Cardiac fibroblast (primary cell): ENCODE data around the gene LRIG1.
A peak's percentile ranks its signal among the peaks of the same experiment; 100 is the strongest.

Experiments
- DNase-seq, 2 donors: peaks; one replicate each; pipeline versions ENCODE4 v3.0.0 to v3.0.0-alpha.2; 2010; ENCODE audit warnings: low read depth in 2 of 2
- H3K4me3 ChIP-seq, 2 donors: replicated peaks in 1 of 2; 1 replicate in 1 of 2; 2 replicates in 1 of 2; pipeline ENCODE4 v1.5.1; 2011; ENCODE audit warnings: low read depth in 2 of 2, low read length in 2 of 2, mild to moderate bottlenecking in 2 of 2, moderate library complexity in 1 of 2
- TF ChIP-seq, protein P1 (sequence below): IDR thresholded peaks from one replicate; pipeline ENCODE4 v1.5.1; 2011; ENCODE audit warnings: low read depth, mild to moderate bottlenecking, low read length, inconsistent platforms

LRIG1 gene

DNA sequence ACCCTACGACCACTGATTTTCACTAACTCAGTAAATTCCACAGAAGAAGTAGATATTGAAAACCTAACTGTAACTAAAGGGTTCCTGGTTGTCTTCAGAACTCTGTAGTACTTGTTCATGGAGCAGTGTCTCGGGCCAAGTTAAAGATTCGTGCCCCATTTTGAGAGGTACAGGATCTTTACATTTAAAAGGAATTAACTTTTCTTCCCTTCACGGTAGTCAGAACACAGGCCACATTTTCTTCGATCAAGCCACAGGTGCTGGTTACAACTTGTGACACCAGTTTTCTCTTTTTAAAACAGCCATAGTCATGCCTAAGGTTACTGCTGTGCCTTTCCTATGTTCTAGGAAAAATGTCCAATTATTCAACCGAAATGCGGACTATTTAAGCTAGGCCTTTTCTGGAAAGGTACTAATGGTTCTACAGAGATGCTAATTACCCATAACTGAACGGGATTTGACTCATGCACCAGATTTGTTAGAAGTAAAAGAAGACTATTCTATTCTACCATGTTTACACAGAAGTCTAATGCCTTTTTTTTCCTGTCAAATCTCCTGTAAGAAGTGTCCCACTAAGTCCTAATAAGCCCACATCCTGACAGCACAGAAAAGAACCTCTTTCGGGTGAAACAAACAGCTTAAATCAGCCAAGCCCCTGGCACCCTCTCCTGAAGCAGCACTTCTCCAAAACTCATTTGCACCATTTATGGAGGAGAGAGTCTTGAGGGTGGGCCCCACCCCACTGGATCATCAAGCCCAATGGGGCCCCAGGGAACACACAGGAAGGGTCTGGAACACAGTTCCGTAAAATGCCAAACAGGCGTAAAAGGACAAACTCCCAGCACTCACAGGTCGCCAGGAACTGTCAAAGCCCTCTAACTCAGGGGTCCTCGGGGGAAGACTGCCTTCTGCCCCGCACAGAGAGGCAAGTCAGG, 1.9 kb downstream of the LRIG1 start:
- TF ChIP-seq, protein P1, sequence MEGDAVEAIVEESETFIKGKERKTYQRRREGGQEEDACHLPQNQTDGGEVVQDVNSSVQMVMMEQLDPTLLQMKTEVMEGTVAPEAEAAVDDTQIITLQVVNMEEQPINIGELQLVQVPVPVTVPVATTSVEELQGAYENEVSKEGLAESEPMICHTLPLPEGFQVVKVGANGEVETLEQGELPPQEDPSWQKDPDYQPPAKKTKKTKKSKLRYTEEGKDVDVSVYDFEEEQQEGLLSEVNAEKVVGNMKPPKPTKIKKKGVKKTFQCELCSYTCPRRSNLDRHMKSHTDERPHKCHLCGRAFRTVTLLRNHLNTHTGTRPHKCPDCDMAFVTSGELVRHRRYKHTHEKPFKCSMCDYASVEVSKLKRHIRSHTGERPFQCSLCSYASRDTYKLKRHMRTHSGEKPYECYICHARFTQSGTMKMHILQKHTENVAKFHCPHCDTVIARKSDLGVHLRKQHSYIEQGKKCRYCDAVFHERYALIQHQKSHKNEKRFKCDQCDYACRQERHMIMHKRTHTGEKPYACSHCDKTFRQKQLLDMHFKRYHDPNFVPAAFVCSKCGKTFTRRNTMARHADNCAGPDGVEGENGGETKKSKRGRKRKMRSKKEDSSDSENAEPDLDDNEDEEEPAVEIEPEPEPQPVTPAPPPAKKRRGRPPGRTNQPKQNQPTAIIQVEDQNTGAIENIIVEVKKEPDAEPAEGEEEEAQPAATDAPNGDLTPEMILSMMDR: no peak
- peak in 1 of 2 donors; percentile 15 for DNase-seq
- peak overlapping the region; percentile 74 to 86 for H3K4me3 ChIP-seq

DNA sequence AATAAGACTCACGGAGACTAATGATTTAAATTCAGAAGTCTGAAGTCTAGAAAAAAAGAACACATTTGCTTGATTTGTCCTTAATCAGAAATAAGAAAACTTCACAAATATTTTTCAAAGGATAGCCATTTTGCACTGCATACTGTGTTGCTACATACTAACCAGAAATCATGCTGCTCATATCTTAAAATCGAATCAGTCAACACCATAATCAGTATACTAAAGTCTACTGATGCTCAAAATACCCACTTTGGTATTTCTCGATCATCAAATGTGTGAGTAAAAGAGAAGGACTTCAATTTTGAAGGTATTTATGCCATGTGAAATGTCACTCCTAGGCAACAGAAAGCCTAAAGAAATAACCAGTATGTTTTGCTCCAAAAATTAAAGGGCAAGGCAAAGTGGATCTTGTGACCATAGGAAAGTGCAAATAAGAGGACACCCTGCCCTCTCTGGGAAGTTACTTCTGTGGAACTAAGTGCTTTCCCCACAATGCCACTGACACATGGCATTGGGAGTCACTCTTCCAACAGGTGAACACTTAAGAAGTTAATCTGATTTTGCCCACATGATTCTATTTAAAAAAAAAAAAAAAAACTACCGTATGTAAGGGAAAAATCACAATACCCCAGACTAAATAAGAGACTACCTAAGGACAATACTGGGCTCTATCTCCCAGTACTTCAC, 2.7 kb downstream of the LRIG1 start:
- DNase-seq: no peak
- TF ChIP-seq, protein P1: no peak
- H3K4me3 ChIP-seq: no peak overlapping the region

DNA sequence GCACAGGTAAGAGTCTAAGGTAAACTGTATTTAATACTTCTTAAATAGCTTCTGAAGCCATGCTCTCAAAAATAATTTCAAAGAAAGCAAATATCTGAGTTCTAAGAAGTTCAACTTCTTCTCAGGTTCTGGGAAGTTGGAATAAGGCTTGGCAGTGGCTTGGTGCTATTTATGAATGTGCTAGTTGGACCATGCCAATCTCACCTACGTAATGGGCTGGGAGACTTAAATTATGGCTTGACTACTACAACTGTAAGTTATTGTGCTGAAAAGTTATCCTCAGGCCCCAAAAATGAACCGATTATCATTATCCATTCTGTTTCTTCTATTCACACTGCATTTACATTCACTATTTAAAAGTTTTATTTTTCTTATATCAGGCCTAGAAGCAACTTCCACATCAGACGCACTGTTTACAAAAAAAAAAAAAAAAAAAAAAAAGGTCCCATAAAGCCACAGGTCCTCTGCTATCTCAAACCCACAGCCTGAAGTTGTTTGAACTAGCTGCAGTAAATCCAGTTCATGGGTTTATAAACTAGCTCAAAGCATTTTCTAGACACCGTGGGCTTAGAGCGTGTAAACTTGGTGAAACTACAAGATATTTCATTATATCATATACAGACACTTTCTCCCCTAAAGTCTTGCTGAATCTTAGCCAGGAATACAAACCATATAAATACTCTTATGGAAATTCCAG, 3.4 kb downstream of the LRIG1 start:
- no peak overlapping the region for H3K4me3 ChIP-seq
- no peak for DNase-seq
- TF ChIP-seq, protein P1: no peak

DNA sequence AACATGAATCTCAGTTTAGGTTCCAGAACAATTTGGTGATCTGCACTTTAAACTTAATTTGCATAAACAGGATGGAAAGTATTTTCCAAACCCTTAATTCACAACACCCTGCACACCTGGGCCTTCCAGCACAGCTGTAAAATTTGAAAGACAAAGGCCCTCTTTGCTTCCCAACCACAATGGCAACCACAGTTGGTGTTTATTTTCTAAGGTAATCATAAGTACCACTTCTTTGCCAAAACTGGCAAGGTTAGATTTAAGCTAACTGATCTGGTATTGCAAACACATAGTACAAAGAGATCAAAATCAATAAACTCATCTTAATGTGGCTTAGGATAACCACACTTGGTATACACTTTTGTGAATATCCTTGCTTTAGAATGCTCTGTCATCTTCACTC, 4.1 kb downstream of the LRIG1 start:
- no peak overlapping the region for H3K4me3 ChIP-seq
- no peak for DNase-seq
- TF ChIP-seq, protein P1: no peak

DNA sequence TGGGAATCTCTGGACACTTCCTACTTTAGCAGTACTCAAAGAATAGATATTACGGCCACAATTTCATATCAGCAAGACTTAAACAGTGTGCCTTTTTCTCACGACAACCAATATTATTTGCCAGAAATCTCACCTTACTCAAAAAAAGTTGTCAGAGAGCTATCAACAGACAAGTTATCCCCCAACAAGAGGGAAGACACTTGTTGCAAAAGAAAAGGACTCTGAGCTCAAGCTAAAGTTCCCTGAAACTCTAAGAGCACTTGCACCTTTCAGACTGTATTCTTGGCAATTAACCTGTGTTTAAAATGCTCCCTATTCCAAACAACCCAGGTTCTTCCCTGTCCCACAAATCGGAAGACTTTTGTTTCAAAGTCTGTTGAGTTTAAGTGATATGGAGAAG, 4.5 kb downstream of the LRIG1 start:
- no peak overlapping the region for H3K4me3 ChIP-seq
- TF ChIP-seq, protein P1: no peak
- no peak for DNase-seq

DNA sequence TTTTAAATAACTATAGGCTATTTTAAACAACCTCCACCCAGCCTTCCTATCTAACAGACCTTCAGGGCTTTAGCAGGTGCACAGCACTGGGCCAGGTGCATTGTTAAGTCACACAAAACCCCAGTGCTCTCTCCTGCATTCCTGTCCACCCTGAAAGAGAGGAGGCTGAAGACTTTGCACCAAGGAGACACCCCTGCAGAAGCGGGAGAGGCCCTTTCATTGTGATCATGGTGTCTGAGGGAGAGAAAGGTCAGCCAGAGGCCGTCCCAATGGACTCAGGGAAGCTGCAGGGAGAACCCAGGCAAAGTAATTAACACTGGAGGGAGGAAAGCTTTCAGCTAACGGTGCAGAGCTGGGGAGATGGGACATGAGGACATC, 5.2 kb downstream of the LRIG1 start:
- no peak for DNase-seq
- TF ChIP-seq, protein P1: no peak
- H3K4me3 ChIP-seq: no peak overlapping the region
